GM21515 (cell line): Measurements from ENCODE around the gene CNOT6L.
A peak's percentile ranks its signal among the peaks of the same experiment; 100 is the strongest.

Experiments used
- ATAC-seq: cut with Tn5 transposase; IDR thresholded peaks from one replicate; pipeline ENCODE4 v1.9.1; 2021; ENCODE audit not compliant: unreplicated experiment

CNOT6L gene

DNA sequence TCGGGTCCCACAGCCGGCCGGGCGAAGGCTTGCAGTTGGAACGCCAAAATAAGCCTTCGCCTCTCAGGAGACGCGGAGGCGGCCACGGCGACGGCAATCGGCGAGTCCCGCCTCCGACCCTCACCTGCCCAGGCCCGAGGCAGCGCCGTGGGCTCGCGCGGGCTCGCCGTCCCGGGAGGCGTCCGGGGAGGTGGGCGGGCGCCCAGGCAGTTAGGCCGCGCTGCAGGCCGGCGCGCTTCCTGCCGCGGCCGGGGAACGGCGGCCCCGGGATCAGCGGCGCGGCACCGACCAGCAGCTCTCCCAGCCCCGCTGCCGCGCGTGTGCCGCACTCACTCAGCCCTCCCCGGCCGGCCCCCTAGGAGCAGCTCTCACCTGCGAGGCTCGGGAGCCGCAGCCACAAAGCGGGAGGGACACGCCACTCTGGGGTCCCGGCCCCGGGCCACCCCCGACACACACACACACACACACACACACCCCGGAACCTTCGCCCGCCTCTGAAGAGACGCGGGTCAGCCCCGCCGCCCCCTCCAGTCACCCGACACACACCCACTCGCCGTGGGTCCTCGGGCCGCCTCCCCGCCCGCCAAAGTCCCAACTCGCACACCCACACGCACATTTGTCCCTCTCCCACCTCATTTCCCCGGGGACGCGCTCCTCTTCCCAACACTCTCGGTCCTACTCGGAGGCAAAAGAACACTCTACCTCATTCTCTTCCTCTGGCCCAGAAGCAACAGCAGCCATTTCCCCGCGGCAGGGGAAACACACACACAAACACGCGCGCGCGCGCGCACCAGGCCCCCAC, at the start of gene CNOT6L:
CNOT6L (minus strand) TSS at position 767 of the 802 bp plus-strand sequence; CDS start at position 707, 60 bp downstream.
- peak; percentile 30 for ATAC-seq

DNA sequence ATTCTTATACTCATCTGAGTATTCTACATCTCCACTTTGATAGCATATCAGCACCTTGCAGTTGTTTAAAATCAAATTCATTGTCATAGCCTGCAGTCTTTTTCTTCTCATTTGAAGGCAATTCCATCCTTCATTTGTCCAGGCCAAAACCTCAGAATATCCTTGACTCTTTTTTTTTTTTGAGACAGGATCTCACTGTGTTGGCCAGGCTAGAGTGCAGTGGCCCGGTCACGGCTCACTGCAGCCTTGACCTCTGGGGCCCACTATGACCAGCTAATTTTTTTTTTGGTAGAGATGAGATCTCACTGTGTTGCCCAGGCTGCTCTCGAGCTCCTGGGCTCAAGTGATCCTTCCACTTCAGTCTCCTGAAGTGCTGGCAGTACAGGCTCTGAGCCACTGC, 46.1 kb upstream of the CNOT6L start:
- no peak for ATAC-seq

DNA sequence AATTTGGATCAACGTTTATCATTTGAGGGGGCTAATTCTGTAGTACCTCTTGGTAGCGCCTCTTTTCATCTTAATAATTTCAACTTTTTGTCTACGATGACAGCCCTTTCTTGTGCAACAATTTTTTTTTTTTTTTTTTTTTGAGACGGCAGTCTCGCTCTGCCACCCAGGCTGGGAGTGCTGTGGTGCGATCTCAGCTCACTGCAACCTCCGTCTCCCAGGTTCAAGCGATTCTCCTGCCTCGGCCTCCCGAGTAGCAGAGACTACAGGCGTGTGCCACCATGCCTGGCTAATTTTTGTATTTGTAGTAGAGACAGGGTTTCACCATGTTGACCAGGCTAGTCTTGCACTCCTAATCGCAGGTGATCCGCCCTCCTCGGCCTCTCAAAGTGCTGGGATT, 44.2 kb upstream of the CNOT6L start:
- ATAC-seq: peak; percentile 4

DNA sequence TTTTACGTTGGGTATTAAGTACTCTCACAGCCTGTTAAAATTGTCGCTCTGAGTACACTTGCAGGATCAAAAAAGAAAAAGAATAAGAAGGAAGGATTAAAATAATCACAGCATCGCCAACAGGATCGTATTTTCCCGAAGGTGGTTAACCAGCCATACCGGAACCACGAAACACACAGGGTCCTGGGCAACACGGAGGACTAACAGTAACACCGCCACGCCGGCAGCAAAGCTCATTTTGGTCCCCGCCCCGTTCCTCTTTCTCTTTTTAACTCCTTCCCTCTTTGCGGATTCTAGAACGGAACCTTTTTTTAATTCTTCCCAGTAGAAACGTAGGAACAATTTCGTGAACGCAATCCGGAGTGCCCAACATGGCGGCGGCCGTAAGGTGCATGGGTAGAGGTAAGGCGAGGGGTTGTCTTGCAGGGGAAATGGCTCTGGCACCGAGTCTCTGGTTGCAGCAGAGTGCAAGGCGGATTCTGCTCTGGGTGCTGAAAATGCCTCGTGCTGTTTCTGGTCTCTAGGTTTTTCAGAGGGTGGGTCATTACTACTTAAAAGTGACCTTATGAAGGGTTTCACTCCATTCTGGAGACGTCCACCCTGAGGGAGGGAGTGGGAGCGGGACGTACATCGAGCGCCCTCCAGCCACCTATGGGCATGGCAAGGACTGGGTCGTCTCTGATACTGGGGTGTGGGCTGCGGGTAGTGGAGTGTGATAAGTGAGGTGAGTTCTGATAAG, 43.5 kb upstream of the CNOT6L start, which contains the start of gene MRPL1:
MRPL1 (plus strand) TSS at position 353 of the 739 bp plus-strand sequence; CDS start at position 372, 19 bp downstream.
- peak; percentile 81 for ATAC-seq

DNA sequence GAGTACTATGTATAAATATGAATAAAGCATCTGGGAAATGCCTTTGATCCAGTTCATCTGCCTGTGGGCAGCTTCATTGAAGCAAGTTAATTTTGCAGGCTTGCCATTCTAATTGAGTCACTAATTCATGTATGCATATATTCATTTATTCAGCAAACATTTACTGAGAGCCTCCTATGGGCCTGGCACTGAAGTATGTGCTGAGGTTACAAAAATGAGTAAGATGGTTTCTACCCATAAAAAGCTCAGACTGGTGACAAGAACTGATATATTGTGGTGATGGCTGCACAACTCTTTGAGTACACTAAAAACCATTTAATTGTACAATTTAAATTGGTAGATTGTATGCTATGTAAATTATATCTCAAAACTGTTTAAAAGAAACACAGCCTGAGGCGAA, 42.3 kb upstream of the CNOT6L start:
- no peak for ATAC-seq

DNA sequence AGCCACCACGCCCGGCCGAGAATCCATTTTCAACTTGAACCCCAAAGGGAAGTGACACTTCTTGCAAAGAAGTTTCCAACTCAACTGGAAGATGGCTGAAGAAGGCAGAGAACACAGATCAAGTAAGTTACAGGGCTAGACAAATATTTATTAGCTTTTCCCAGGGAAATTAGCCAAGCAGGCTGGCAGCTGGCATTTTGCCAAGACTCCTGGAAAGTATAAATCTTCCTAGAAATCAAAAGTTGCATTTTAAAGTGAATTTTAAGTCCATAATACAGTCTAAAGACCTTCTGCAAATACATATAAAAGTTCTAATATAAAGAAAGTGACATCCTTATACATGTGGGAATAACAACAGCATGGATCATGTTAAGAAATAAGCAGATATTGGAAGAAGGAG, 40.1 kb upstream of the CNOT6L start:
- ATAC-seq: no peak

DNA sequence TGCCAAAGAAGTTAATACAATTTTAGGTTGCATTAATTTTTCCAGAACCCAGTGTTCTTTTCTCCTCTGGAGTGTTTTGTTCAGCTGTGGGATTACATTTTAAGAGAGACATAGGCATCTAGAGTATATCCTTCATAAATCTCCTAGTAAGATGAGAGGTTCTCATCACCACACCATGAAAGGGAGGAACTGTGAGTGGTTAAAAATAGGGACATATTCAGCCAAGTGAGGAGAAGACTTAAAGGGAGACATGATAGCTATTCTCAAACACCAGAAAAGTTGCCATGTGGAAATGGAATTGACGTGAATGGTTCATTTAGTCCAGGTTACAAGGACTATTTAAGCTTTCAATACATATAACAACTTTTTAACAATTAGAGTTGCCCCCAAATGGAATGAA, 37.0 kb upstream of the CNOT6L start:
- no peak for ATAC-seq

DNA sequence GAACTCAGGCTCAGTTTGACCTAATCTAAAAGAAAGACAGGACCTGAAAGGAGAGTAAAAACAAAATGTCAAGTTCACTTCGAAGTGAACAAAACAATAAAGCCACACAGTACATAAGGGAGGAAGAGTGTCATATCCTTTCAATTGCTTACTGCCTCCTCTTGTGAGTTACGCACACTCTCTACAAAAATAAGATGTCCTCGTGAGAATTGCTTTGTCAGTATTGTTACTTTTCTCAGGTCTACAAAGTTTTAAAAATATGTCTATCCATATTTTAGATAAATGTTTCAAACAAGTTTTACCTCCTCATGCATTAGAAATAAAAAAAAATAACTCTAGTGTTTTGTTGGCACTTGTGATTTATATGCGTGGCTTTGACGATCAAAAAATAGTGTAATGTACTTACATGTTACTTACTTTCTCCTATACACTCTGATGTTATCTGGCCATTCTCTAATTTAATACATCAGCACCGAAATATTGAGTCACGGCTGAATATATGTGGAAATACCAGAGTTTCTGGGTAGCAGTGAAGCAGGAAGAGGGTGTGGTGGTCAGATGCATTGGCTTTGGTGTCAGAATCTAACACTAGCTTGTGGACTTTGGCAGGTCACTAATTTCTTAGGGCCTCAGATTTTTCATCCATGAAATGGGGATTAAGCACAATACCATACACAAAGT, 35.4 kb upstream of the CNOT6L start:
- ATAC-seq: no peak

DNA sequence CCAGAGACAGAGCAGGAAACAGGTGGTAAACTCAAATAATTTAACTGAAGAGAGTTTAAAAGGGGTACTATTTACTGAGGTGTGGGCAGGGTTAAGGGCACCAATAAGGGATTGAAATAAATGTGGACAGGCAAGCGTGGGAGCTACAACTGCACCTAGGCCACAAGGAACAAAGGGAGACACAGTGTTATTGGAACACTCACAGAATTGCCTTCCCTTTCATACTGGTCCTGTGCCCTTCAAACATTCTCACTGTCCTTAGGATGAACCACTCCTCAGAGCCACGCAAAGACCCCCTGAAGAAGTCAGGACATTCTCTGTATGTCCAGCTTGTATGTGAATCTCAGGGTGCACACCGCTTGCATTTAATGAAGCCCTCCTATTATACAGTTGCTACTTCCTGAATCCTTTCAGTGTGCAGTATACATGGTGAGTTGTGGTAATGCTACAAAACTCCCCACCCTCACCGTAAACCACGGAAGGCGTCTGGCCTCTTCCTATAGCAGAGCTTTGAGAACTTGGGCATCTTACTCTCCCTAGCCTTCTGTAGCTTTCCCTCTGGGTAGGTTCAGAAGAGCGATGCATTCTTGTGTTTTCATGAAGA, 33.8 kb upstream of the CNOT6L start:
- peak; percentile 92 for ATAC-seq

DNA sequence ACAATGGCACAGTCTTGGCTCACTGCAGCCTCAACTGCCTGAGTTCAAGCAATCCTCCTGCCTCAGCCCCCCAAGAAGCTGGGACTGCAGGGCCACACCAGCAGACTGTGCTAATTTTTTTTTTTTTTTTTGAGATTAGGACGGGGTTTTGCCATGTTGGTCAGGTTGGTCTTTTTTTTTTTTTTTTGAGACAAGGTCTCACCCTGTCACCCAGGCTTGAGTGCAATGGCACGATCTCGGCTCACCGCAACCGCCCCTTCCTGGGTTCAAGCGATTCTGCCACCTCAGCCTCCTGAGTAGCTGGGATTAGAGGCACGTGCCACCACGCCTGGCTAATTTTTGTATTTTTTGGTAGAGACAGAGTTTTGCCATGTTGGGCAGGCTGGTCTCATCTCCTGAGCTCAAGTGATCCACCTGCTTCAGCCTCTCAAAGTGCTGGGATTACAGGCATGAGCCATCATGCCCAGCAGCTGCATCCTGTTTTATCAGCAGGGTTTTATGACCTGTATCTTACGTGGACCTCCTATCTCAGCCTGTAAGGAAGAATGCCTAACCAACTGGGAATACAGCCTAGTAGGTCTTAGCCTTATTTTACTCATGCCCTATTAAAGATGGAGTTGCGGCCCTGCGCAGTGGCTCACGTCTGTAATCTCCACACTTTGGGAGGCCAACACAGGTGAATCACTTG, 30.3 kb upstream of the CNOT6L start:
- no peak for ATAC-seq

DNA sequence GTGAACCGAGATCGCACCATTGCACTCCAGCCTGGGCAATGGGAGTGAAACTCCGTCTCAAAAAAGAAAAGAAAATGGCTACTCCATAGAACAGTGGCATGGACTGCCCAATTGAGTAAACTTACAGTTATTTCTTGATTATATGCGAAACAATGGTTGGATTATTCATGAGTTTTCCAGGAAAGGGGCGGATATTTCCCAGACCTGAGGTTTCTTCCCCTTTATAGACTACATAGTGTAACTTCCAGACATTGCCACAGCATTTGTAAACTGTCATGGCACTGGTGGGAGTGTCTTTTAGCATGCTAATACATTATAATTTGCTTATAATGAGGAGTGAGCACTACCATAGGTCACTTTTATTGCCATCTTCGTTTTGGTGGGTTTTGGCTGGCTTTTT, 29.3 kb upstream of the CNOT6L start:
- ATAC-seq: no peak

DNA sequence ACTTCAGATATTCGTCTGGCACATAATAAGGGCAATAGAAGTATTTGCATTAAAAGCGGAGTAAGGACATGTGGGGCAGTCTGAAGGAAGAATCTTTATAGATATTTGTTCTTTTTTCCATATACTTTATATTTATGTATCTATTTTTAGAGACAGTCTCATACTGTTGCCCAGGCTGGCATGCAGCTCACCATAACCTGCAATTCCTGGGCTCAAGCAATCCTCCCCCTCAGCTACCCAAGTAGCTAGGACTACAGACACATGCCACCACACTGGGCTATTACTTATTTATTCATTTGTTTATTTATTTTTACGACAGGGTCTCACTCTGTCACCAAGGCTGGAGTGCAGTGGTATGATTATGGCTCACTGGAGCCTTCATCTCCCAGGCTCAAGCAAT, 26.8 kb upstream of the CNOT6L start:
- no peak for ATAC-seq

DNA sequence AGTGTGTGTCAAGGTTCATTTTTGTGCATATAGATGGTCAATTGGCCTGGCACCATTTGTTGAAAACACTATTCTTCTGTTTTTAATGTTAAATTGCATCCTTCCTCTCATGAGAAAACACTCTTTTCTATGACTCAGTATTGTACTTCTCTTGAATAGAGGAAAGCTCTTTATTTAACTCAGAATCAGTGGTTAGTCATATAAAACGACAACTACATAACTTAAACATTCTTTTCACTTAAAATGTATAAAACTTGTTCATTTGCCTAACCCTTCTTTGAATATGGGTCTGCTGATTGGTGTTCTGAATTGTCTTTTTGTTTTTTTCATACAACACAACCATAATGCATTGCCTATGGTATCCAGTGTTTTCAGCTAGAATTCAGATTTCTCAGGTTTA, 26.2 kb upstream of the CNOT6L start:
- ATAC-seq: no peak

DNA sequence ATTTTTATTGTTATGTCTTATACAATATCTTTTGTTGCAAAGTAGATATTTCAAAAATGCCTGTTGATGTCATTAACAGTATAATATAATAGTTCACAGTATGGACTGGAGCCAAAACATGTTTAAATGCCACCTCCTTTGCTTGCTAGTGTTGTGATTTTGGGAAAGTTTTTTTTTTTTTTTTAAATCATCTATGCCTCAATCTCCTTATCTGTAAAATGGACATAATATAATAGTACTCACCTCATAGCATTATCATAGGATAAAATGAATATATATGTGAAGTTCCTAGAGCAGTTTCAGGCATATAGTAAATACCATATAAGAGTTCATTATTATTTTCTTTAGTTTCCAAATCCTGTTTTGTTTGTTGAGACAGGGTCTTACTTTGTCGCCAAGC, 25.2 kb upstream of the CNOT6L start:
- no peak for ATAC-seq

DNA sequence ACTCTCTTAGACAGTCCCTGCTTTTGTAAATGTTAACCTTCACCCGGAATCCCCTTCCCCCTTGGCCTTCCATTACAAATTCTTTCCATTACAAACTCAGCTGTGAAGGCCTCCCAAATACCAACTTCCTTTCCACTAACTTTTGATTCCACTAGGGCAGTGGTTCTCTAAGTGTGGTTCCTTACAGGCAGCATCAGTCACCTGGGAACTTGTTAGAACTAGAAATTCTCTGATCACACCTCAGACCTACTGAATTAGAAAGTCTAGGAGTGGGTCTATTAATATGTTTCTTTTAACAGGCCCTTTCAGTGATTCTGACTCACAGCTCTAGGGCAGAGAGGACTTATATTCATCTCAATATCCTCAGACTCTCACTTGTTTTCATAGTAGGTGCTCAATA, 24.5 kb upstream of the CNOT6L start:
- ATAC-seq: no peak

DNA sequence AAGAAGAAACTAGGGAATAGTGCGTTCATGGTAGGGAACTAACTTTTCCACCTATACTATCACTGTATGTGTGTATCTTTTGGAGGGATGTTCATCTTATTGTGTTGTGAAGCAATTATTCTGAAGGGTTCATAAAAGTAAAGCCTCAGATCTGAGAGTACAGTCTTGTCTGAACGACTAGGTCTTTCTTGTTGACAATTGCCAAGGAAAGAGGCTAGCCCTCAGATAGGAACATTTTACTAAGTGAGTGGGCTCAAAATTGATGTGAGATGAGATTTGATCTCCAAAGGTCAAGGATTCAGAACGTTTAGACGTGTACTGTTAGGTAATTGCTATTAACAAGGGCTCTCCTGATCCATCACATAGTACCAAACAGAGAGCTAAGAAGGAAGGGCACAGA, 15.2 kb upstream of the CNOT6L start:
- ATAC-seq: no peak

DNA sequence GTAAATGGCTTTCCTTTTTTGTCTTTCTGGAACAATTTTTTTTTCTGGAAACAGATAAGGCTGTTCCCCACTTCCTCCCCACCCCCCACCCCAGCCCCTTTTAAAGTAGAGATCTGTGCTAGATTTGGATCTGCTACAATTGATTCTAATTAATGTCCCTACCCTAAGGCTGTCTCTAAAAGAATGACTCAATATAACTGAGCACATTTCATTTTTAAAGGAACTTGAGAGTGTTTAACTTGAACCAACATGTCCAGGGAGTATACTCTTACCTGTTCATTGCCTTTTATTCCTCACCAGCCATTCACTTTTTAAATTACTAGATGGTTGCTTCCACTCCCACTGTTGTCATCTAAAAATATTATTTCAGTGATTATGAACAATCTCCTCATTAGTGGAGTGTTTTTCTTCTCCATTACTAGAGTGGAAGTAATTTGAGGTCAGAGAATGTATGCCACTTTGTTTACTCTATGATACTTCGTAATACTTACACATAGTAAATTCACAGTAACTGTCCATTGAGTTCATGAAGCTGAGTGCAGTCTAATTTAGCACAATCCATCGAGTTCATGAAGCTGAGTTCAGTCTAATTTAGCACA, 14.1 kb upstream of the CNOT6L start:
- no peak for ATAC-seq

DNA sequence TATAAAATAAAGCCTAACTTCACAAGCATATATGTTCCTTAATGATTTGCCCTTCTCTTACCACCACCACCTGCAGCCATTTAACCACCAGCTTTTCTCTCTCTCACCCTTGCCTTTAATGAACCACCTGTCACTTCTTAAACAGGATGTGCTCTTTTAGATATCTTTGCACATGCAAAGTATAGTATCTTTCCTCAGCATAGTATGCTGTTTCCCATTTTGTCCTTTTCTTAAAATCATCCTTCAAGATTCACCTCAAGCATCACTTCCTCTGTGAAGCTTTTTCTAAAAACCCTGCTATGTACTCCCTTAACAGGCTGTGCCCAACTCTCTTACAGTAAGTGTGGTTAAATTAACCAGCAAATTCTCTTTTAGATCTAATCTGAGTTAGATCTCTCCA, 8.2 kb upstream of the CNOT6L start:
- ATAC-seq: peak; percentile 71

DNA sequence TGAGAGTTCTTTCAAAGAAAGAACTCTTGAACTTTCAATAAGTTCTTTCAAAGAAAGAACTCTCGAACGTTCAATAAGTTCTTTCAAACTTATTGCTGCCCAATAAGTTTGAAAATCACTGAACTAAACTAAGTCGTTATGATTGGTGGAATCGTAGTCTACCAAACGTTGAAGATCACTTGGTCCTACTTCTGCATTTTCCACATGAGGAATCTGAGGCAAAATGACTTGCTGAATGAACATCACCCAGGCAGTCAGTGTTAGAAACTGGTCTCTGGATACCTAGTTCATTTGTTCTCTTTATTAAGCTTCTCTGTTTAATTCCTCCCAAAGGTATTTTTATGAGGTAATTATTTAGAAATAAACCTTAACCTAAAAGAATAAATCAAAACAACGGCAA, 7.1 kb upstream of the CNOT6L start:
- ATAC-seq: no peak

DNA sequence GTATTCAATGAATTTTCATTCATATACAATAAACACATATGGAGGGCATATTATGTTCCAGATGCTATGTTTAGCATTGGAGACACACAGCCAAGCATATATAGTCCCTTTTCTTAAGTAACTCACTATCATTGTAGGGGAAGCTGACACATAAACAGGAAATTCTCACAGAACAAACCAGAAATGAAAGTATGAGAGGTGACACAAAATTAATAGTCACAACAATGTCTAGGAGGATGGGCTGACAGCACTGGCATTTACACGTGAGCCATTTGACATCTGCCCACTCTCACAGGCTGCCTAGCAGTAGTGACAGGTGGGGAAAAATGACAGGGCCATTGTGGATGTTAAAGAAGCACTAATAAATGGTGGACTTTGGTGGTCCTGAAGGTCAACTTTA, 2.6 kb upstream of the CNOT6L start:
- ATAC-seq: no peak
